ENCODE measurements around the gene PLEKHH1. TPM values are rescaled to one million over a fixed set of nuclear protein-coding genes. Genes with fewer than 3 reads are reported as not detected.

Gene PLEKHH1
- total and polyA plus RNA-seq, 4 donors, result 0.46 to 2.4 (median 0.89) TPM

DNA sequence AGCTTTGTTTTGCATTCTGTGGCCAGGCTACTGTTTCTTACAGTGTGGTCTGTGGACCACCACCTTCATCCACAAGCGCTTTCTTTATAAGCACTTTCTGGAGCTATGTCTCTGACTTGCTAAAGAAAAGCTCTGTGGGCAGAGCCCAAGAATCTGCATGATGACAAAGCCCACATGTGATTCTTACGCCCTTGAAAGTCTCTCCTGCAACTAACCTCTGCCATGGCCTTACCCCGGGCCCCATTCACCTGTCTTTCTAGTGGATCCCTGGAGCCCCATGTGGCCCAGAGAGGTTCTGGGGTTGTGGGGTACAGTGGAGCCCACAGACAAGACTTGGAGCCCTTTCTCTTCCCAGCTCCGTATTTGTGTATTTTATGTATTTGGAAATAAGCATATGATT is 16.6 kb downstream of the PLEKHH1 start:
- Histone ChIP-seq H3K4me1 (ENCODE audit: control insufficient read depth in 4 of 4, insufficient read depth in 4 of 4, low read length in 3 of 4) (no peaks in the 10 kb centered on the region), H3K4me3 (ENCODE audit: low read depth in 1 of 3, low read length in 3 of 3) (no peak overlapping the region), H3K27ac (ENCODE audit: low read depth in 1 of 2, low read length in 2 of 2) (no peak overlapping the region), H3K9ac (ENCODE audit: low read depth in 1 of 2, low read length in 2 of 2) (no peak overlapping the region), H3K27me3 (ENCODE audit: control insufficient read depth in 4 of 4, insufficient read depth in 4 of 4, low read length in 3 of 4) (no peaks in the 10 kb centered on the region), H3K9me3 (ENCODE audit: control insufficient read depth in 4 of 4, low read length in 3 of 4) (no peaks in the 10 kb centered on the region), H3K36me3 (ENCODE audit: control insufficient read depth in 4 of 4, insufficient read depth in 3 of 4, low read depth in 1 of 4, low read length in 3 of 4) (no peaks in the 10 kb centered on the region)
- 93% methylated on average over 4 of the region's 4 CpGs for WGBS
- no peak for DNase-seq (ENCODE audit: low spot score)
- TF ChIP-seq GABPA (IDR thresholded peaks at IDR 0.05 in 1 of 2, conservative IDR thresholded peaks at IDR 0.05 in 1 of 2) (no peak), HNF4A (conservative IDR thresholded peaks at IDR 0.05) (no peak), JUND (IDR thresholded peaks at IDR 0.05) (no peak), TAF1 (conservative IDR thresholded peaks at IDR 0.05) (no peak), YY1 (IDR thresholded peaks at IDR 0.05) (no peak), RAD21 (IDR thresholded peaks at IDR 0.05) (no peak), SP1 (IDR thresholded peaks at IDR 0.05) (no peak)

- WGBS, result 92% methylated on average over 3 of the region's 3 CpGs
- no peak overlapping the region for H3K4me3 ChIP-seq (ENCODE audit: low read depth in 1 of 3, low read length in 3 of 3)
- DNase-seq (ENCODE audit: low spot score), result no peak
- TF ChIP-seq RAD21 (IDR thresholded peaks at IDR 0.05) (no peak), JUND (IDR thresholded peaks at IDR 0.05) (no peak), NR2F2 (IDR thresholded peaks at IDR 0.05) (no peak), EGR1 (IDR thresholded peaks at IDR 0.05; ENCODE audit: low read depth in 2 of 2) (no peak), RXRA (IDR thresholded peaks at IDR 0.05) (no peak), CTCF (IDR thresholded peaks at IDR 0.05; ENCODE audit: low read depth, low read length, missing input control) (no peak), REST (IDR thresholded peaks at IDR 0.05) (no peak)
- TF ChIP-seq, protein P1, sequence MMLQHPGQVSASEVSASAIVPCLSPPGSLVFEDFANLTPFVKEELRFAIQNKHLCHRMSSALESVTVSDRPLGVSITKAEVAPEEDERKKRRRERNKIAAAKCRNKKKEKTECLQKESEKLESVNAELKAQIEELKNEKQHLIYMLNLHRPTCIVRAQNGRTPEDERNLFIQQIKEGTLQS (IDR thresholded peaks at IDR 0.05), result no peak
- H3K9ac ChIP-seq (ENCODE audit: low read depth in 1 of 2, low read length in 2 of 2), result no peak overlapping the region
- no peaks in the 10 kb centered on the region for H3K36me3 ChIP-seq (ENCODE audit: control insufficient read depth in 4 of 4, insufficient read depth in 3 of 4, low read depth in 1 of 4, low read length in 3 of 4)
- H3K9me3 ChIP-seq (ENCODE audit: control insufficient read depth in 4 of 4, low read length in 3 of 4), result no peaks in the 10 kb centered on the region
- H3K27ac ChIP-seq (ENCODE audit: low read depth in 1 of 2, low read length in 2 of 2), result no peak overlapping the region
- no peaks in the 10 kb centered on the region for H3K4me1 ChIP-seq (ENCODE audit: control insufficient read depth in 4 of 4, insufficient read depth in 4 of 4, low read length in 3 of 4)
- H3K27me3 ChIP-seq (ENCODE audit: control insufficient read depth in 4 of 4, insufficient read depth in 4 of 4, low read length in 3 of 4), result no peaks in the 10 kb centered on the region
These were observed 18.0 kb downstream of the PLEKHH1 start for GRCh38 chr14:67551123-67551522.

DNA sequence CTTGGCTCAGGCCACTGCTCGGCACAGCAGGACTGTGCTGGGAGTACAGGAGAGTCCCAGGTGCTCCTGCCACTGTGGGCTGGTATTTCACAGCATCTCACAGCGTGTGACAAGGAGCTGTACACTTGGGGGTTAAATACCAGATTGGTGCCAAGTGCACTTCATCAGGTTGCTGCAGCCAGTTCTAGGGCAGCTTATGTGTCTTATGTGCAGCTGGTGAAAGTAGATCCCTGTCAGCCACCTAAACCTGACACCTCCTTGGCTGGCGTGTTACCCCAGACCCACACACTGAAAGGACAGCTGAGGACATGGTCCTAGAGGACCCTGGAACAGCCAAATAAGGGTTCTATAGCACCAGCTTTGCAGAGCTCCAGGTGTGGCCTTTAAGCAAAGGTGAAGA is 18.9 kb downstream of the PLEKHH1 start:
- Histone ChIP-seq H3K9ac (ENCODE audit: low read depth in 1 of 2, low read length in 2 of 2) (no peak overlapping the region), H3K4me3 (ENCODE audit: low read depth in 1 of 3, low read length in 3 of 3) (no peak overlapping the region), H3K27me3 (ENCODE audit: control insufficient read depth in 4 of 4, insufficient read depth in 4 of 4, low read length in 3 of 4) (no peaks in the 10 kb centered on the region), H3K27ac (ENCODE audit: low read depth in 1 of 2, low read length in 2 of 2) (no peak overlapping the region), H3K4me1 (ENCODE audit: control insufficient read depth in 4 of 4, insufficient read depth in 4 of 4, low read length in 3 of 4) (no peaks in the 10 kb centered on the region), H3K9me3 (ENCODE audit: control insufficient read depth in 4 of 4, low read length in 3 of 4) (no peaks in the 10 kb centered on the region), H3K36me3 (ENCODE audit: control insufficient read depth in 4 of 4, insufficient read depth in 3 of 4, low read depth in 1 of 4, low read length in 3 of 4) (no peaks in the 10 kb centered on the region)
- TF ChIP-seq HNF4A (conservative IDR thresholded peaks at IDR 0.05) (no peak), JUND (IDR thresholded peaks at IDR 0.05) (no peak), SP1 (IDR thresholded peaks at IDR 0.05) (no peak), EGR1 (IDR thresholded peaks at IDR 0.05; ENCODE audit: low read depth in 2 of 2) (no peak), NR2F2 (IDR thresholded peaks at IDR 0.05) (no peak), FOXA2 (IDR thresholded peaks at IDR 0.05) (no peak), MAX (IDR thresholded peaks at IDR 0.05) (no peak), TAF1 (conservative IDR thresholded peaks at IDR 0.05) (no peak), RXRA (IDR thresholded peaks at IDR 0.05) (no peak), RAD21 (IDR thresholded peaks at IDR 0.05) (no peak)
- TF ChIP-seq, protein P2, sequence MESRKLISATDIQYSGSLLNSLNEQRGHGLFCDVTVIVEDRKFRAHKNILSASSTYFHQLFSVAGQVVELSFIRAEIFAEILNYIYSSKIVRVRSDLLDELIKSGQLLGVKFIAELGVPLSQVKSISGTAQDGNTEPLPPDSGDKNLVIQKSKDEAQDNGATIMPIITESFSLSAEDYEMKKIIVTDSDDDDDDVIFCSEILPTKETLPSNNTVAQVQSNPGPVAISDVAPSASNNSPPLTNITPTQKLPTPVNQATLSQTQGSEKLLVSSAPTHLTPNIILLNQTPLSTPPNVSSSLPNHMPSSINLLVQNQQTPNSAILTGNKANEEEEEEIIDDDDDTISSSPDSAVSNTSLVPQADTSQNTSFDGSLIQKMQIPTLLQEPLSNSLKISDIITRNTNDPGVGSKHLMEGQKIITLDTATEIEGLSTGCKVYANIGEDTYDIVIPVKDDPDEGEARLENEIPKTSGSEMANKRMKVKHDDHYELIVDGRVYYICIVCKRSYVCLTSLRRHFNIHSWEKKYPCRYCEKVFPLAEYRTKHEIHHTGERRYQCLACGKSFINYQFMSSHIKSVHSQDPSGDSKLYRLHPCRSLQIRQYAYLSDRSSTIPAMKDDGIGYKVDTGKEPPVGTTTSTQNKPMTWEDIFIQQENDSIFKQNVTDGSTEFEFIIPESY (IDR thresholded peaks at IDR 0.05), result no peak
- WGBS, result 94% methylated on average over 3 of the region's 3 CpGs
- DNase-seq (ENCODE audit: low spot score), result no peak

All from liver (tissue), 9 donors.